ENCODE data around the gene RAP1GAP. TPM values are rescaled to one million over a fixed set of nuclear protein-coding genes. Genes with fewer than 3 reads are reported as not detected.

RAP1GAP gene
- total and polyA plus RNA-seq, 5 donors from 2014 or later = 0.84 TPM; not detected in 4

- no peak overlapping the region for H3K27ac ChIP-seq (ENCODE audit: insufficient read depth, low read length, poor library complexity, severe bottlenecking)
- no peak overlapping the region for H3K4me3 Mint-ChIP-seq
These were observed 30.4 kb downstream of the RAP1GAP start for GRCh38 chr1:21638531-21639341.

GRCh38 chr1:21637514-21637913, 31.6 kb downstream of the RAP1GAP start:
- H3K9me3 ChIP-seq (ENCODE audit: control insufficient read depth in 2 of 2, low read length in 2 of 2) = no peaks in the 10 kb centered on the region
- H3K4me1 Mint-ChIP-seq = no peaks in the 10 kb centered on the region
- H3K36me3 ChIP-seq (ENCODE audit: control insufficient read depth, insufficient read depth, low read length) = no peaks in the 10 kb centered on the region
- ATAC-seq (ENCODE audit: low read depth in 2 of 2) (no peak), DNase-seq (no peak)
- H3K4me3 ChIP-seq (ENCODE audit: low read depth, low read length) = no peak overlapping the region
- H3K4me1 ChIP-seq (ENCODE audit: control insufficient read depth, insufficient read depth, low read length, poor library complexity, severe bottlenecking) = no peaks in the 10 kb centered on the region
- no peak overlapping the region for H3K27ac Mint-ChIP-seq
- H3K36me3 Mint-ChIP-seq = no peaks in the 10 kb centered on the region
- H3K9me3 Mint-ChIP-seq = no peaks in the 10 kb centered on the region
- H3K27ac ChIP-seq (ENCODE audit: insufficient read depth, low read length, poor library complexity, severe bottlenecking) = no peak overlapping the region
- H3K4me3 Mint-ChIP-seq = no peak overlapping the region
- peaks cover 14% of the 10 kb centered on the region for H3K27me3 Mint-ChIP-seq
- no peaks in the 10 kb centered on the region for H3K27me3 ChIP-seq (ENCODE audit: control insufficient read depth, insufficient read depth, low read length)

More at GRCh38 chr1:21638531-21639341, 30.4 kb downstream of the RAP1GAP start:
- no peak overlapping the region for H3K4me3 ChIP-seq (ENCODE audit: low read depth, low read length)
- no peaks in the 10 kb centered on the region for H3K27me3 ChIP-seq (ENCODE audit: control insufficient read depth, insufficient read depth, low read length)
- peaks cover 14% of the 10 kb centered on the region for H3K27me3 Mint-ChIP-seq
- H3K27ac Mint-ChIP-seq = no peak overlapping the region
- no peaks in the 10 kb centered on the region for H3K36me3 ChIP-seq (ENCODE audit: control insufficient read depth, insufficient read depth, low read length)
- no peak for DNase-seq
- H3K4me1 ChIP-seq (ENCODE audit: control insufficient read depth, insufficient read depth, low read length, poor library complexity, severe bottlenecking) = no peaks in the 10 kb centered on the region
- H3K9me3 ChIP-seq (ENCODE audit: control insufficient read depth in 2 of 2, low read length in 2 of 2) = no peaks in the 10 kb centered on the region
- H3K4me1 Mint-ChIP-seq = no peaks in the 10 kb centered on the region
- ATAC-seq (ENCODE audit: low read depth in 2 of 2) = no peak
- H3K36me3 Mint-ChIP-seq = no peaks in the 10 kb centered on the region
- no peaks in the 10 kb centered on the region for H3K9me3 Mint-ChIP-seq

GRCh38 chr1:21636029-21636428, 33.1 kb downstream of the RAP1GAP start:
- Mint-ChIP-seq H3K36me3 (no peaks in the 10 kb centered on the region), H3K9me3 (no peaks in the 10 kb centered on the region), H3K4me1 (no peaks in the 10 kb centered on the region), H3K27ac (no peak overlapping the region), H3K4me3 (no peak overlapping the region), H3K27me3 (peaks cover 16% of the 10 kb centered on the region)
- Histone ChIP-seq H3K4me3 (ENCODE audit: low read depth, low read length) (no peak overlapping the region), H3K9me3 (ENCODE audit: control insufficient read depth in 2 of 2, low read length in 2 of 2) (no peaks in the 10 kb centered on the region), H3K36me3 (ENCODE audit: control insufficient read depth, insufficient read depth, low read length) (no peaks in the 10 kb centered on the region), H3K27ac (ENCODE audit: insufficient read depth, low read length, poor library complexity, severe bottlenecking) (no peak overlapping the region), H3K4me1 (ENCODE audit: control insufficient read depth, insufficient read depth, low read length, poor library complexity, severe bottlenecking) (no peaks in the 10 kb centered on the region), H3K27me3 (ENCODE audit: control insufficient read depth, insufficient read depth, low read length) (no peaks in the 10 kb centered on the region)
- no peak for DNase-seq
- ATAC-seq (ENCODE audit: low read depth in 2 of 2) = no peak

- no peaks in the 10 kb centered on the region for H3K27me3 ChIP-seq (ENCODE audit: control insufficient read depth, insufficient read depth, low read length)
- Mint-ChIP-seq H3K4me3 (no peak overlapping the region), H3K27ac (no peak overlapping the region), H3K4me1 (no peaks in the 10 kb centered on the region), H3K36me3 (no peaks in the 10 kb centered on the region), H3K27me3 (peaks cover 21% of the 10 kb centered on the region), H3K9me3 (no peaks in the 10 kb centered on the region)
- no peaks in the 10 kb centered on the region for H3K36me3 ChIP-seq (ENCODE audit: control insufficient read depth, insufficient read depth, low read length)
- H3K4me1 ChIP-seq (ENCODE audit: control insufficient read depth, insufficient read depth, low read length, poor library complexity, severe bottlenecking) = no peaks in the 10 kb centered on the region
- H3K27ac ChIP-seq (ENCODE audit: insufficient read depth, low read length, poor library complexity, severe bottlenecking) = no peak overlapping the region
- no peak overlapping the region for H3K4me3 ChIP-seq (ENCODE audit: low read depth, low read length)
- no peak for ATAC-seq (ENCODE audit: low read depth in 2 of 2)
- no peak for DNase-seq
- H3K9me3 ChIP-seq (ENCODE audit: control insufficient read depth in 2 of 2, low read length in 2 of 2) = no peaks in the 10 kb centered on the region
These were observed 34.2 kb downstream of the RAP1GAP start for GRCh38 chr1:21634806-21635535.

GRCh38 chr1:21633992-21634805, 35.0 kb downstream of the RAP1GAP start:
- no peaks in the 10 kb centered on the region for H3K4me1 Mint-ChIP-seq
- ATAC-seq (ENCODE audit: low read depth in 2 of 2) (no peak), DNase-seq (no peak)
- H3K27ac Mint-ChIP-seq = no peak overlapping the region
- H3K27me3 Mint-ChIP-seq = peaks cover 21% of the 10 kb centered on the region
- Histone ChIP-seq H3K4me1 (ENCODE audit: control insufficient read depth, insufficient read depth, low read length, poor library complexity, severe bottlenecking) (no peaks in the 10 kb centered on the region), H3K27ac (ENCODE audit: insufficient read depth, low read length, poor library complexity, severe bottlenecking) (no peak overlapping the region), H3K4me3 (ENCODE audit: low read depth, low read length) (no peak overlapping the region), H3K36me3 (ENCODE audit: control insufficient read depth, insufficient read depth, low read length) (no peaks in the 10 kb centered on the region), H3K27me3 (ENCODE audit: control insufficient read depth, insufficient read depth, low read length) (no peaks in the 10 kb centered on the region), H3K9me3 (ENCODE audit: control insufficient read depth in 2 of 2, low read length in 2 of 2) (no peaks in the 10 kb centered on the region)
- H3K36me3 Mint-ChIP-seq = no peaks in the 10 kb centered on the region
- H3K9me3 Mint-ChIP-seq = no peaks in the 10 kb centered on the region
- H3K4me3 Mint-ChIP-seq = no peak overlapping the region

GRCh38 chr1:21633141-21633755, 35.9 kb downstream of the RAP1GAP start:
- no peak overlapping the region for H3K27ac Mint-ChIP-seq
- no peaks in the 10 kb centered on the region for H3K9me3 Mint-ChIP-seq
- no peak overlapping the region for H3K4me3 Mint-ChIP-seq
- H3K4me3 ChIP-seq (ENCODE audit: low read depth, low read length) = no peak overlapping the region
- no peak for ATAC-seq (ENCODE audit: low read depth in 2 of 2)
- H3K27ac ChIP-seq (ENCODE audit: insufficient read depth, low read length, poor library complexity, severe bottlenecking) = no peak overlapping the region
- no peaks in the 10 kb centered on the region for H3K4me1 Mint-ChIP-seq
- no peak for DNase-seq
- no peaks in the 10 kb centered on the region for H3K4me1 ChIP-seq (ENCODE audit: control insufficient read depth, insufficient read depth, low read length, poor library complexity, severe bottlenecking)
- no peaks in the 10 kb centered on the region for H3K36me3 Mint-ChIP-seq
- H3K9me3 ChIP-seq (ENCODE audit: control insufficient read depth in 2 of 2, low read length in 2 of 2) = no peaks in the 10 kb centered on the region
- H3K27me3 Mint-ChIP-seq = peaks cover 21% of the 10 kb centered on the region
- H3K36me3 ChIP-seq (ENCODE audit: control insufficient read depth, insufficient read depth, low read length) = no peaks in the 10 kb centered on the region
- no peaks in the 10 kb centered on the region for H3K27me3 ChIP-seq (ENCODE audit: control insufficient read depth, insufficient read depth, low read length)
